OCI-LY7 (cell line): ENCODE data around the gene PPIL3. TPM values are rescaled to one million over a fixed set of nuclear protein-coding genes. Genes with fewer than 3 reads are reported as not detected.

Experiments used
- BruUV-seq: library from RNA; stranded (reverse); fragments of 400-500 nt; replicated peaks from 2 replicates; lab custom pipeline; 2021; lab: Mats Ljungman, UMichigan
- CTCF ChIA-PET: fragments of 300-600 bp; sonication (Branson Sonifier 250); formaldehyde crosslinking; loops from one replicate; lab custom pipeline; 2022; ENCODE audit warnings: antibody characterized with exemption; ENCODE audit not compliant: unreplicated experiment; lab: Charles Lee
- POLR2A ChIA-PET: fragments of 300-600 bp; sonication (Branson Sonifier 250); formaldehyde crosslinking; loops from one replicate; lab custom pipeline; 2022; ENCODE audit warnings: antibody characterized with exemption; lab: Charles Lee
- DNase-seq: peaks from one replicate; pipeline ENCODE4 v3.0.0-alpha.2; 2015; ENCODE audit warnings: low spot score
- H2AFZ ChIP-seq: fragments of 200-600 bp; sonication (generic), shearing (Covaris generic); 2 replicates; pipeline ENCODE4 v1.6.1; 2014; ENCODE audit warnings: mild to moderate bottlenecking, antibody characterized with exemption, low read length, moderate library complexity
- H3K27ac ChIP-seq: fragments of 200-600 bp; sonication (generic); 2 replicates; pipeline ENCODE4 v1.5.1; 2014; ENCODE audit warnings: mixed run types, low read depth, mild to moderate bottlenecking, moderate library complexity, low read length, inconsistent platforms; ENCODE audit not compliant: poor library complexity, severe bottlenecking
- H3K36me3 ChIP-seq: fragments of 200-600 bp; sonication (generic); 2 replicates; pipeline ENCODE4 v1.6.1; 2014; ENCODE audit warnings: mild to moderate bottlenecking, antibody characterized with exemption, low read length, moderate library complexity, mixed read lengths; ENCODE audit not compliant: insufficient read depth
- H3K4me1 ChIP-seq: fragments of 200-600 bp; sonication (generic); 2 replicates; pipeline ENCODE4 v1.5.1; 2014; ENCODE audit warnings: mild to moderate bottlenecking, low read length; ENCODE audit not compliant: insufficient read depth, poor library complexity, severe bottlenecking
- H3K4me2 ChIP-seq: fragments of 200-600 bp; sonication (generic); 2 replicates; pipeline ENCODE4 v1.6.1; 2014; ENCODE audit warnings: mild to moderate bottlenecking, low read length
- H3K4me3 ChIP-seq: fragments of 200-600 bp; sonication (generic); 2 replicates; pipeline ENCODE4 v1.5.1; 2014; ENCODE audit warnings: mild to moderate bottlenecking, low read depth, low read length; ENCODE audit not compliant: poor library complexity, severe bottlenecking
- H3K79me2 ChIP-seq: fragments of 200-600 bp; sonication (generic); 2 replicates; pipeline ENCODE4 v1.6.1; 2016; ENCODE audit warnings: low read depth, mild to moderate bottlenecking, low read length, moderate library complexity, mixed read lengths; ENCODE audit not compliant: insufficient read depth
- H3K9me2 ChIP-seq: fragments of 200-600 bp; sonication (generic); 2 replicates; pipeline ENCODE4 v1.6.1; 2016; ENCODE audit warnings: mild to moderate bottlenecking, low read length, mixed read lengths; ENCODE audit not compliant: insufficient read depth
- H3K9me3 ChIP-seq: fragments of 200-600 bp; sonication (generic); 2 replicates; pipeline ENCODE4 v1.6.1; 2014; ENCODE audit warnings: mild to moderate bottlenecking, mixed run types, low read length, mixed read lengths
- H4K20me1 ChIP-seq: fragments of 200-600 bp; sonication (generic); 2 replicates; pipeline ENCODE4 v1.6.1; 2014; ENCODE audit warnings: mild to moderate bottlenecking, antibody characterized with exemption, low read length, moderate library complexity, mixed read lengths; ENCODE audit not compliant: insufficient read depth
- EZH2phosphoT487 ChIP-seq: fragments of 200-600 bp; sonication (generic); IDR thresholded peaks from 2 replicates; pipeline ENCODE4 v1.6.1; 2018; ENCODE audit warnings: low read depth, borderline replicate concordance, mild to moderate bottlenecking, mixed run types, antibody characterized with exemption, low read length, moderate library complexity, mixed read lengths
- intact Hi-C: fragments of 100-400 bp; cut with micrococcal nuclease; formaldehyde crosslinking; loops from one replicate; pipeline ENCODE4 v1.10.0; 2022; ENCODE audit not compliant: unreplicated experiment
- total RNA-seq, 2 experiments: library from RNA; depleted of rRNA in 1 of 2; stranded (reverse); fragments of >200 nt in 1 of 2; shearing (Covaris generic) in 1 of 2; gene quantifications; 2 replicates each; pipeline ENCODE4 v1.2.3, GENCODE V29; 2014 to 2022
- TF ChIP-seq, protein P1 (sequence below): fragments of 200-600 bp; sonication (generic); conservative IDR thresholded peaks from 2 replicates; pipeline ENCODE4 v1.5.1; 2014; ENCODE audit warnings: mild to moderate bottlenecking, antibody characterized with exemption, low read length, moderate library complexity, mixed read lengths

Gene PPIL3
- total RNA-seq, 2 experiments from 2014 or later = 49.4 to 75.0 TPM

DNA sequence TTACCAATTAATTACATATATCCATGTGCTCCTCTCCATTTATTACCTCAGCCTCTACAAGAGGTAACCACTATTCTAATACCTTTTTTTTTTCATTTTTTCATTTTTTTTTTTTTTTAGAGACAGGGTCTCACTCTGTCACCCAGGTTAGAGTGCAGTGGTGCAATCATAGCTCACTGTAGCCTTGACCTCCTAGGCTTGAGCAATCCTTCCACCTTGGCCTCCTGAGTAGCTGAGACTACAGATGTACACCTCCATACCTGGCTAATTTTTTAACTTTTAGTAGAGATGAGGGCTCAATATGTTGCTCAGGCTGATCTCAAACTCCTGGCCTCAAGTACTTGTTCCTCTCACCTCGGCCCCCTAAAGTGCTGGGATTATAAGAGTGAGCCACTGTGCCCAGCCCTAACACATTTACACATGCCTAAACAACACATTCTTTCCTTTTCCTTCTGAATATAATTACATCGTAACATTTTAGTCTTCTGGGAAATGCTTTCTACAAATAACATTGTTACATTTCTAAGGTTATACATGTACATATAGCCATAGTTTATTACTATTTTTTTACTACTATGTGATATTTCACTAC lies 10.5 kb downstream of the PPIL3 start:
- no TSS peak for BruUV-seq
- CTCF ChIA-PET = no interaction called here

DNA sequence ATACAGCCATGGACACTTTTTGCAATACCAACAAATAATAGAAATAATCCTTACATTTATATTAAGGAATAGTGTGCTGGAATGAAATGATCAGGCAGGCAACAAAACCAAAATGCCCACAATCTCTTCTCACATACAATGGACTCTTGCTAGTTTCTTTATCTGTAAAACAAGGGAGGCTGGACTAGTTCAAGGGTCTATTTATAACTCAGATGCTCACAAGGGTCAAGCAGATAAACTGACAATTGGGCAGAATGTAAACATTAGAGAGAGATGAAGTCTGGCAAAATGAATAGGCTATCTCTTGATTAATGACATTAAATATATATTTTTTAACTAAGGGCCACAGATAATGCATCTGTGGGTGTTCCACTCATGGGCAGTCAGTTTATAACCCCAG lies 11.4 kb downstream of the PPIL3 start:
- no peaks in the 10 kb centered on the region for H3K79me2 ChIP-seq
- no peak overlapping the region for H3K27ac ChIP-seq
- DNase-seq = no peak
- no peak overlapping the region for H3K4me2 ChIP-seq
- ChIA-PET POLR2A (interaction anchor here (0.7 to 1.6 kb wide), 6 partner anchors 8 to 799 kb away, joined by 3 to 10 read pairs (median 4); partner anchors contain the start of gene CLK1), CTCF (no interaction called here)
- H3K4me3 ChIP-seq = no peak overlapping the region
- peaks cover 96% of the 10 kb centered on the region for H3K36me3 ChIP-seq
- no peaks in the 10 kb centered on the region for H3K9me3 ChIP-seq
- no peak overlapping the region for H2AFZ ChIP-seq
- no peaks in the 10 kb centered on the region for H3K4me1 ChIP-seq
- BruUV-seq = no TSS peak
- no peaks in the 10 kb centered on the region for H4K20me1 ChIP-seq
- no peak for TF ChIP-seq EZH2phosphoT487
- TF ChIP-seq, protein P1, sequence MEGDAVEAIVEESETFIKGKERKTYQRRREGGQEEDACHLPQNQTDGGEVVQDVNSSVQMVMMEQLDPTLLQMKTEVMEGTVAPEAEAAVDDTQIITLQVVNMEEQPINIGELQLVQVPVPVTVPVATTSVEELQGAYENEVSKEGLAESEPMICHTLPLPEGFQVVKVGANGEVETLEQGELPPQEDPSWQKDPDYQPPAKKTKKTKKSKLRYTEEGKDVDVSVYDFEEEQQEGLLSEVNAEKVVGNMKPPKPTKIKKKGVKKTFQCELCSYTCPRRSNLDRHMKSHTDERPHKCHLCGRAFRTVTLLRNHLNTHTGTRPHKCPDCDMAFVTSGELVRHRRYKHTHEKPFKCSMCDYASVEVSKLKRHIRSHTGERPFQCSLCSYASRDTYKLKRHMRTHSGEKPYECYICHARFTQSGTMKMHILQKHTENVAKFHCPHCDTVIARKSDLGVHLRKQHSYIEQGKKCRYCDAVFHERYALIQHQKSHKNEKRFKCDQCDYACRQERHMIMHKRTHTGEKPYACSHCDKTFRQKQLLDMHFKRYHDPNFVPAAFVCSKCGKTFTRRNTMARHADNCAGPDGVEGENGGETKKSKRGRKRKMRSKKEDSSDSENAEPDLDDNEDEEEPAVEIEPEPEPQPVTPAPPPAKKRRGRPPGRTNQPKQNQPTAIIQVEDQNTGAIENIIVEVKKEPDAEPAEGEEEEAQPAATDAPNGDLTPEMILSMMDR = no peak
- intact Hi-C loops = no loop called here
- H3K9me2 ChIP-seq = no peaks in the 10 kb centered on the region

More for the DNA sequence above, 10.5 kb downstream of the PPIL3 start:
- POLR2A ChIA-PET = interaction anchor here (0.6 to 1.6 kb wide), 8 partner anchors 9 to 800 kb away, joined by 3 to 10 read pairs (median 4); partner anchors contain the start of gene CLK1
- no peak overlapping the region for H2AFZ ChIP-seq
- H3K9me3 ChIP-seq = no peaks in the 10 kb centered on the region
- no peaks in the 10 kb centered on the region for H3K79me2 ChIP-seq
- no peak overlapping the region for H3K4me3 ChIP-seq
- H3K27ac ChIP-seq = no peak overlapping the region
- H3K9me2 ChIP-seq = no peaks in the 10 kb centered on the region
- no peaks in the 10 kb centered on the region for H4K20me1 ChIP-seq
- peaks cover 93% of the 10 kb centered on the region for H3K36me3 ChIP-seq
- intact Hi-C loops = no loop called here
- DNase-seq = no peak
- H3K4me1 ChIP-seq = no peaks in the 10 kb centered on the region
- no peak for TF ChIP-seq EZH2phosphoT487
- TF ChIP-seq, protein P1 = no peak
- no peak overlapping the region for H3K4me2 ChIP-seq

DNA sequence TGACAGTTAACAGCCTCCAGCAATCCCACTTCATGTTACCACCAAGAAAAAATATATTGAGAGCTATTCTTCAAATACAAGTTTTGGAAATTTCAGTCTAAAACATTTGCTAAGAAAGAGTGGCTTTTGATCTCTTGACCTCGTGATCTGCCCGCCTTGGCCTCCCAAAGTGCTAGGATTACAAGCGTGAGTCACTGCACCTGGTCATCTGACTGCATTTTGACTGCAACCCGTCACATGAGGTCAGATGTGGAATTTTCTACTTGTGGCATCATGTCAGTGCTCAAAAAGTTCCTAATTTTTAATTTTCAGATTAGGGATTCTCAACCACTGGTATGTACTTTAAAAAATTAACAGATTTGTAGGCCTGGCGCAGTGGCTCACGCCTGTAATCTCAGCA lies 15.3 kb downstream of the PPIL3 start:
- intact Hi-C loops = no loop called here
- Histone ChIP-seq H3K4me1 (peaks cover 6% of the 10 kb centered on the region), H2AFZ (no peak overlapping the region), H4K20me1 (no peaks in the 10 kb centered on the region), H3K9me2 (no peaks in the 10 kb centered on the region), H3K27ac (no peak overlapping the region), H3K79me2 (no peaks in the 10 kb centered on the region), H3K9me3 (no peaks in the 10 kb centered on the region), H3K4me2 (no peak overlapping the region), H3K36me3 (peaks cover 87% of the 10 kb centered on the region), H3K4me3 (no peak overlapping the region)
- DNase-seq = no peak
- no TSS peak for BruUV-seq
- ChIA-PET CTCF (no interaction called here), POLR2A (no interaction called here)
- TF ChIP-seq, protein P1 = no peak
- no peak for TF ChIP-seq EZH2phosphoT487
